Esophagus (tissue), 2 donors: Measurements from ENCODE around the gene GPR137. TPM values are rescaled to one million over a fixed set of nuclear protein-coding genes. Genes with fewer than 3 reads are reported as not detected.

Experiments used
- H3K27ac ChIP-seq, 2 donors: one replicate each; pipeline ENCODE4 v1.5.1; 2013; ENCODE audit warnings: low read depth in 2 of 2, mild to moderate bottlenecking in 2 of 2, inconsistent platforms in 1 of 2, low read length in 1 of 2, moderate library complexity in 1 of 2
- H3K27me3 ChIP-seq, 2 donors: one replicate each; pipeline ENCODE4 v1.6.1; 2013; ENCODE audit warnings: low read length in 2 of 2, control low read depth in 1 of 2, mild to moderate bottlenecking in 1 of 2; ENCODE audit not compliant: insufficient read depth in 2 of 2, control insufficient read depth in 1 of 2
- H3K36me3 ChIP-seq, 2 donors: one replicate each; pipeline ENCODE4 v1.6.1; 2013; ENCODE audit warnings: low read length in 1 of 2; ENCODE audit not compliant: control insufficient read depth in 2 of 2, insufficient read depth in 2 of 2
- H3K4me1 ChIP-seq, 2 donors: one replicate each; pipeline ENCODE4 v1.6.1; 2013; ENCODE audit warnings: low read length in 1 of 2; ENCODE audit not compliant: control insufficient read depth in 2 of 2, insufficient read depth in 2 of 2
- H3K4me3 ChIP-seq, 2 donors: one replicate each; pipeline ENCODE4 v1.5.1; 2013; ENCODE audit warnings: low read length in 2 of 2, mild to moderate bottlenecking in 2 of 2, low read depth in 1 of 2, moderate library complexity in 1 of 2
- H3K9me3 ChIP-seq, 2 donors: one replicate each; pipeline ENCODE4 v1.6.1; 2013; ENCODE audit warnings: mild to moderate bottlenecking in 2 of 2, low read depth in 1 of 2, low read length in 1 of 2, moderate library complexity in 1 of 2; ENCODE audit not compliant: control insufficient read depth in 2 of 2, insufficient read depth in 1 of 2
- WGBS, 2 donors: extraction: QIAGEN DNeasy Blood & Tissue Kit; methylation state at CpG; one replicate each; pipeline ENCODE4 v1.1.7; 2013; 5-methylcytosine and 5-hydroxymethylcytosine counted together
- polyA plus RNA-seq, 2 donors: library from polyadenylated mRNA; stranded (reverse); fragments of 200-250 nt; gene quantifications; one replicate each; pipeline ENCODE4 v1.2.3, GENCODE V29; 2013
- donor health status: healthy with polysubstance abuse.
- donor health status: Bipolar disorder and iron deficiency.

Gene GPR137
- polyA plus RNA-seq, 2 donors, result 18.6 to 22.7 TPM

DNA sequence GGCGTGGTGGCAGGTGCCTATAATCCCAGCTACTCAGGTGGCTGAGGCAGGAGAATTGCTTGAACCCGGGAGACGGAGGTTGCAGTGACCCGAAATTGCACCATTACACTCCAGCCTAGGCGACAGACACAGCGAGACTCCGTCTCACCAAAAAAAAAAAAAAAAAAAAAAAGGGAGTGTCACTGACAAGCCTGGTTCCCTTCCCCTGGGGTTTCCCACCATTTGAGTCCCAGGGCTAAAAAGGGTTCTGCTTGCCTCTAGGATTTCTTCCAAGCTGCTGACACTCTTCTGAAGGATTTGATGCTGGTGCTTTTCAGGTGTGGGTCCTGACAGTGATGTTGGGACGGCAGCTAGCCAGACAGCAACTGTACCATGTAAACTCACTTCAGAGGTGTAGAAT lies 53.1 kb downstream of the GPR137 start:
- 67 to 90% methylated on average over 8 of the region's 8 CpGs for WGBS, 2 donors
- Histone ChIP-seq H3K4me1 (peaks cover 5 to 18% of the 10 kb centered on the region in 2 donors), H3K27ac (peak overlapping the region in 1 of 2 donors; percentile 23)

More for the DNA sequence above, 53.1 kb downstream of the GPR137 start:
- H3K9me3 ChIP-seq, result no peaks in the 10 kb centered on the region
- no peaks in the 10 kb centered on the region for H3K36me3 ChIP-seq
- H3K4me3 ChIP-seq, result no peak overlapping the region
- no peaks in the 10 kb centered on the region for H3K27me3 ChIP-seq

Other genes starting within 250 kb of the GPR137 start
- under 1 TPM; 0.04 to 0.08 TPM for gene FLRT1, start 249.9 kb upstream of the GPR137 start, polyA plus RNA-seq
- 10 to 100 TPM; 25.6 to 75.6 TPM for gene MACROD1, start 119.7 kb upstream of the GPR137 start, polyA plus RNA-seq
- gene STIP1, start 99.7 kb upstream of the GPR137 start, polyA plus RNA-seq, result 10 to 100 TPM; 60.0 to 69.4 TPM
- 1 to 10 TPM; 4.4 to 5.8 TPM for gene FERMT3, start 79.1 kb upstream of the GPR137 start, polyA plus RNA-seq
- 10 to 100 TPM; 44.9 to 61.1 TPM for gene TRPT1, start 59.7 kb upstream of the GPR137 start, polyA plus RNA-seq
- gene NUDT22, start 59.6 kb upstream of the GPR137 start, polyA plus RNA-seq, result 10 to 100 TPM; 49.5 to 55.1 TPM
- gene DNAJC4, start 55.3 kb upstream of the GPR137 start, polyA plus RNA-seq, result 10 to 100 TPM; 31.2 to 53.7 TPM
- gene VEGFB, start 51.3 kb upstream of the GPR137 start, polyA plus RNA-seq, result 10 to 100 TPM; 34.6 to 48.1 TPM
- 100 to 1,000 TPM; 119 to 202 TPM for gene FKBP2, start 44.8 kb upstream of the GPR137 start, polyA plus RNA-seq
- 100 to 1,000 TPM; 211 to 349 TPM for gene PPP1R14B, start 38.9 kb upstream of the GPR137 start, polyA plus RNA-seq
- gene PLCB3, start 34.3 kb upstream of the GPR137 start, polyA plus RNA-seq, result 10 to 100 TPM; 24.6 to 37.4 TPM
- gene BAD, start 1.2 kb upstream of the GPR137 start, polyA plus RNA-seq, result 10 to 100 TPM; 57.4 to 64.8 TPM
- not detected for gene KCNK4, start 5.5 kb downstream of the GPR137 start, polyA plus RNA-seq
- under 1 TPM; 0.37 to 0.39 TPM for gene CATSPERZ, start 14.5 kb downstream of the GPR137 start, polyA plus RNA-seq
- gene ESRRA, start 19.7 kb downstream of the GPR137 start, polyA plus RNA-seq, result 10 to 100 TPM; 63.7 to 85.4 TPM
- 100 to 1,000 TPM; 201 to 211 TPM for gene TRMT112, start 31.7 kb downstream of the GPR137 start, polyA plus RNA-seq
- gene PRDX5, start 32.3 kb downstream of the GPR137 start, polyA plus RNA-seq, result 100 to 1,000 TPM; 442 to 808 TPM
- 10 to 100 TPM; 11.2 to 33.3 TPM for gene CCDC88B, start 54.4 kb downstream of the GPR137 start, polyA plus RNA-seq
- gene RPS6KA4, start 73.3 kb downstream of the GPR137 start, polyA plus RNA-seq, result 10 to 100 TPM; 28.5 to 31.2 TPM